HepG2 (cell line): ENCODE data around the gene PAIP1. TPM values are rescaled to one million over a fixed set of nuclear protein-coding genes. Genes with fewer than 3 reads are reported as not detected.
A peak's percentile ranks its signal among the peaks of the same experiment; 100 is the strongest.

Experiments used
- ATF1 ChIP-seq: IDR thresholded peaks from 2 replicates; pipeline ENCODE4 v1.6.1; 2016; ENCODE audit warnings: mild to moderate bottlenecking, control low read depth
- ATF3 ChIP-seq: sonication (generic); formaldehyde crosslinking; IDR thresholded peaks from 2 replicates; pipeline ENCODE4 v1.4.0; 2020; ENCODE audit warnings: missing genetic modification reagents
- BRCA1 ChIP-seq: sonication (generic); formaldehyde crosslinking; IDR thresholded peaks from 2 replicates; pipeline ENCODE4 v1.4.0; 2020; ENCODE audit warnings: missing genetic modification reagents
- CBFB ChIP-seq: sonication (generic); formaldehyde crosslinking; IDR thresholded peaks from 2 replicates; pipeline ENCODE4 v1.4.0; 2020; ENCODE audit warnings: missing genetic modification reagents
- GRHL1 ChIP-seq: sonication (generic); formaldehyde crosslinking; conservative IDR thresholded peaks from 2 replicates; pipeline ENCODE4 v1.8.0; 2022; ENCODE audit warnings: missing genetic modification reagents
- HHEX ChIP-seq: IDR thresholded peaks from 2 replicates; pipeline ENCODE4 v1.6.1; 2016; ENCODE audit warnings: control low read depth
- IRF2 ChIP-seq: IDR thresholded peaks from 2 replicates; pipeline ENCODE4 v1.6.1; 2018; ENCODE audit warnings: missing genetic modification reagents, missing compliant biosample characterization
- MXI1 ChIP-seq: IDR thresholded peaks from 3 replicates; pipeline ENCODE4 v1.6.1; 2012; ENCODE audit warnings: low read depth, low read length, inconsistent platforms, borderline replicate concordance
- NRL ChIP-seq: sonication (generic); formaldehyde crosslinking; IDR thresholded peaks from 2 replicates; pipeline ENCODE4 v1.5.0; 2020; ENCODE audit warnings: missing genetic modification reagents, mild to moderate bottlenecking, moderate library complexity, borderline replicate concordance
- REXO4 ChIP-seq: sonication (generic); formaldehyde crosslinking; IDR thresholded peaks from 2 replicates; pipeline ENCODE4 v1.8.0; 2022; ENCODE audit warnings: missing genetic modification reagents, mild to moderate bottlenecking, borderline replicate concordance
- SOX13 ChIP-seq, 3 experiments: fragments of 450-650 bp in 1 of 3; sonication (generic) in 1 of 3; formaldehyde crosslinking in 1 of 3; IDR thresholded peaks in 2 of 3; conservative IDR thresholded peaks in 1 of 3; 2 replicates each; pipeline versions ENCODE4 v1.5.0 to v1.6.1; 2016 to 2020; ENCODE audit warnings: antibody characterized with exemption in 1 of 3, mild to moderate bottlenecking in 1 of 3, missing compliant biosample characterization in 1 of 3, missing genetic modification reagents in 1 of 3, moderate library complexity in 1 of 3
- SP140L ChIP-seq: sonication (generic); formaldehyde crosslinking; IDR thresholded peaks from 2 replicates; pipeline ENCODE4 v1.4.0; 2020; ENCODE audit warnings: missing genetic modification reagents, borderline replicate concordance
- SRSF4 ChIP-seq: fragments of 200-400 bp; formaldehyde crosslinking; IDR thresholded peaks from one replicate; pipeline ENCODE4 v1.6.1; 2018; ENCODE audit warnings: mild to moderate bottlenecking, low read depth, low read length, moderate library complexity; ENCODE audit not compliant: poor library complexity, severe bottlenecking
- SRY ChIP-seq: sonication (generic); formaldehyde crosslinking; IDR thresholded peaks from 2 replicates; pipeline ENCODE4 v1.8.0; 2022; ENCODE audit warnings: mild to moderate bottlenecking, missing genetic modification reagents
- THAP8 ChIP-seq: sonication (generic); formaldehyde crosslinking; IDR thresholded peaks from 2 replicates; pipeline ENCODE4 v1.5.1; 2020; ENCODE audit warnings: missing genetic modification reagents, mild to moderate bottlenecking, borderline replicate concordance
- ZKSCAN1 ChIP-seq: fragments of 150-350 bp; IDR thresholded peaks from 2 replicates; pipeline ENCODE4 v1.6.1; 2014; ENCODE audit warnings: low read length
- ZNF275 ChIP-seq: sonication (generic); formaldehyde crosslinking; IDR thresholded peaks from 2 replicates; pipeline ENCODE4 v1.8.0; 2022; ENCODE audit warnings: missing genetic modification reagents, mild to moderate bottlenecking, inconsistent platforms, borderline replicate concordance
- ZNF775 ChIP-seq: sonication (generic); formaldehyde crosslinking; IDR thresholded peaks from 2 replicates; pipeline ENCODE4 v1.4.0; 2020; ENCODE audit warnings: missing genetic modification reagents, mild to moderate bottlenecking, moderate library complexity, borderline replicate concordance
- polyA plus RNA-seq, 8 experiments: library from polyadenylated mRNA; depleted of rRNA in 3 of 8; stranded (reverse) in 7 of 8; unstranded in 1 of 8; fragments of >200 nt; fragmentation: Illumina TruSeq in 4 of 8; extraction: Trizol in 4 of 8; gene quantifications; 2 replicates each; pipeline versions ENCODE4 v1.2.1 to v1.2.3, GENCODE V29; 2011 to 2016; ENCODE audit warnings: low read depth in 4 of 8, missing spikeins in 1 of 8, mixed read lengths in 1 of 8; ENCODE audit not compliant: insufficient read depth in 1 of 8
- total RNA-seq, 5 experiments: library from RNA; depleted of rRNA; stranded (reverse); fragments of >200 nt; fragmentation: Illumina TruSeq; extraction: Trizol; gene quantifications; 2 replicates each; pipeline ENCODE4 v1.2.3, GENCODE V29; 2016; ENCODE audit warnings: low read depth in 1 of 5
- TF ChIP-seq, protein P1 (sequence below): sonication (generic); formaldehyde crosslinking; IDR thresholded peaks from 2 replicates; pipeline ENCODE4 v1.5.1; 2020; ENCODE audit warnings: mild to moderate bottlenecking, moderate library complexity, missing genetic modification reagents
- TF ChIP-seq, protein P2 (sequence below): sonication (generic); formaldehyde crosslinking; IDR thresholded peaks from 2 replicates; pipeline ENCODE4 v1.5.0; 2020; ENCODE audit warnings: mild to moderate bottlenecking, missing genetic modification reagents

PAIP1 gene
- total and polyA plus RNA-seq, 2 of the 13 experiments (the other 11 are each of a cell fraction or from before 2014, with no cell fraction given): 96.6 to 116 TPM

GRCh38 chr5:43602461-43603343, 45.8 kb upstream of the PAIP1 start, which contains the start of gene NNT (continued):
- TF ChIP-seq MXI1 (peak; percentile 69; the same call in 1 of the 3 replicates), ZKSCAN1 (no peak), IRF2 (no peak), NRL (CRISPR knock-in tag) (no peak), BRCA1 (CRISPR knock-in tag) (peak; percentile 90; the same call in 1 of the 2 replicates), GRHL1 (no peak), SRY (CRISPR knock-in tag) (peak; percentile 93), ZNF775 (CRISPR knock-in tag) (no peak), SOX13 (IDR thresholded peaks at IDR 0.05) (no peak), SOX13 (CRISPR knock-in tag; conservative IDR thresholded peaks at IDR 0.05 in 1 of 2, IDR thresholded peaks at IDR 0.05 in 1 of 2) (no peak; a peak in 1 of 4 replicates), SP140L (CRISPR knock-in tag) (no peak), ATF1 (no peak), SRSF4 (no peak), ZNF275 (CRISPR knock-in tag) (no peak; the same call in 1 of the 2 replicates), THAP8 (CRISPR knock-in tag) (no peak), HHEX (no peak), REXO4 (CRISPR knock-in tag) (no peak), CBFB (CRISPR knock-in tag) (no peak), ATF3 (CRISPR knock-in tag) (0 out of 2 replicates have a peak, but pooled peaks have one; percentile 16)
- TF ChIP-seq, protein P1, sequence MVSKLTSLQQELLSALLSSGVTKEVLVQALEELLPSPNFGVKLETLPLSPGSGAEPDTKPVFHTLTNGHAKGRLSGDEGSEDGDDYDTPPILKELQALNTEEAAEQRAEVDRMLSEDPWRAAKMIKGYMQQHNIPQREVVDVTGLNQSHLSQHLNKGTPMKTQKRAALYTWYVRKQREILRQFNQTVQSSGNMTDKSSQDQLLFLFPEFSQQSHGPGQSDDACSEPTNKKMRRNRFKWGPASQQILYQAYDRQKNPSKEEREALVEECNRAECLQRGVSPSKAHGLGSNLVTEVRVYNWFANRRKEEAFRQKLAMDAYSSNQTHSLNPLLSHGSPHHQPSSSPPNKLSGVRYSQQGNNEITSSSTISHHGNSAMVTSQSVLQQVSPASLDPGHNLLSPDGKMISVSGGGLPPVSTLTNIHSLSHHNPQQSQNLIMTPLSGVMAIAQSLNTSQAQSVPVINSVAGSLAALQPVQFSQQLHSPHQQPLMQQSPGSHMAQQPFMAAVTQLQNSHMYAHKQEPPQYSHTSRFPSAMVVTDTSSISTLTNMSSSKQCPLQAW (CRISPR knock-in tag): peak; percentile 66; the same call in 1 of the 2 replicates
- TF ChIP-seq, protein P2, sequence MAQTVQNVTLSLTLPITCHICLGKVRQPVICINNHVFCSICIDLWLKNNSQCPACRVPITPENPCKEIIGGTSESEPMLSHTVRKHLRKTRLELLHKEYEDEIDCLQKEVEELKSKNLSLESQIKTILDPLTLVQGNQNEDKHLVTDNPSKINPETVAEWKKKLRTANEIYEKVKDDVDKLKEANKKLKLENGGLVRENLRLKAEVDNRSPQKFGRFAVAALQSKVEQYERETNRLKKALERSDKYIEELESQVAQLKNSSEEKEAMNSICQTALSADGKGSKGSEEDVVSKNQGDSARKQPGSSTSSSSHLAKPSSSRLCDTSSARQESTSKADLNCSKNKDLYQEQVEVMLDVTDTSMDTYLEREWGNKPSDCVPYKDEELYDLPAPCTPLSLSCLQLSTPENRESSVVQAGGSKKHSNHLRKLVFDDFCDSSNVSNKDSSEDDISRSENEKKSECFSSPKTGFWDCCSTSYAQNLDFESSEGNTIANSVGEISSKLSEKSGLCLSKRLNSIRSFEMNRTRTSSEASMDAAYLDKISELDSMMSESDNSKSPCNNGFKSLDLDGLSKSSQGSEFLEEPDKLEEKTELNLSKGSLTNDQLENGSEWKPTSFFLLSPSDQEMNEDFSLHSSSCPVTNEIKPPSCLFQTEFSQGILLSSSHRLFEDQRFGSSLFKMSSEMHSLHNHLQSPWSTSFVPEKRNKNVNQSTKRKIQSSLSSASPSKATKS: no peak
